Activated CD8-positive, alpha-beta memory T cell treated with anti-CD3 and anti-CD28 coated beads, Interleukin-2, amount 50 U/mL, for 4 hours (primary cell): ENCODE measurements around the gene PPP4R4.

ENCODE experiments used
- DNase-seq: peaks from one replicate; pipeline ENCODE4 v3.0.0-alpha.2; 2020

Gene PPP4R4, protein sequence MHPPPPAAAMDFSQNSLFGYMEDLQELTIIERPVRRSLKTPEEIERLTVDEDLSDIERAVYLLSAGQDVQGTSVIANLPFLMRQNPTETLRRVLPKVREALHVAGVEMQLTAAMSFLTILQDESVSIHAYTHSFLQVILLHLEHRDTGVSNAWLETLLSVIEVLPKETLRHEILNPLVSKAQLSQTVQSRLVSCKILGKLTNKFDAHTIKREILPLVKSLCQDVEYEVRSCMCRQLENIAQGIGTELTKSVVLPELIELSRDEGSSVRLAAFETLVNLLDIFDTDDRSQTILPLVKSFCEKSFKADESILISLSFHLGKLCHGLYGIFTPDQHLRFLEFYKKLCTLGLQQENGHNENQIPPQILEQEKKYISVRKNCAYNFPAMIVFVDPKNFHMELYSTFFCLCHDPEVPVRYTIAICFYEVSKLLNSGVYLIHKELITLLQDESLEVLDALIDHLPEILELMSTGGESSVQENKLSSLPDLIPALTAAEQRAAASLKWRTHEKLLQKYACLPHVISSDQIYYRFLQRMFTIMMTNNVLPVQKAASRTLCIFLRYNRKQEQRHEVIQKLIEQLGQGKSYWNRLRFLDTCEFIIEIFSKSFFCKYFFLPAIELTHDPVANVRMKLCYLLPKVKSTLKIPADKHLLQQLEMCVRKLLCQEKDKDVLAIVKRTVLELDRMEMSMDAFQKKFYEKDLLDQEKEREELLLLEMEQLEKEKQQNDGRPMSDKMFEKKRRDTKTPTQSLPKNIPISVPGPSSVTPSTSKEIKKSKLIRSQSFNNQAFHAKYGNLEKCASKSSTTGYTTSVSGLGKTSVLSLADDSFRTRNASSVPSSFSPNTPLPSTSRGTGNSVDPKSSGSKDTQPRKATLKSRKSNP

DNA sequence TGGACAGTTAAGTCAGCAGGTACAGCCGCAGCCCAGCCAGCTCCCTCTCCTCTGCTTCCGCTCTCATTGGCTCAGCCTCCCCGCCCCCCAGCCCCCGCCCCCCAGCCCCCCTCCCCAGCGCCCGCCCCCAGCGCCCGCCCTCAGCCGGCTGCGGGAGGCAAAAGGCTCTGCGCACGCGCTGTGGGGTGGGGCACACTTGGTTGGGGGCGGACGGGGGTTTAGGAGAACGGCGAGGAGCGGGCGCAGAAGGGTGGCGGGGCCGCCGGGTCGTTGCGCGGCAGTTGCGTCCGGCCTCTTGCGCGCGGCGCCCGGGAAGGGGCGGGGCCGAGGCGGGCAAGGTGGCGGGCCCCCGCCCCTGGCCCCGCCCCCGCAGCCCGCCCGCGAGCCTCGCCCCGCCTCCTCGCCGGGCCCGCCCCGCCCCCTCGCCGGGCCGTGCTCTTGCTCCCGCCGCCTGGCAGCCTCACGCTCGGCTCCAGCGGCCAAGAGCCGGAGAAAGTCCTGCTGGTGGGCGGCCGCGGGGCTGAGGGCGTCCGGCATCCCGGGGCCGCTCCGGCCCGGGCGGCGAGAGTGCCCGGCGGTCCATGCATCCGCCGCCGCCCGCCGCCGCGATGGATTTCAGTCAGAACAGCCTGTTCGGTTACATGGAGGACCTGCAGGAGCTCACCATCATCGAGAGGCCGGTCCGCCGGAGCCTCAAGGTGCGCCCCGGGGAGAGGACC lies at the start of gene PPP4R4:
TSS of gene PPP4R4 (plus strand) at position 438 of the 719 bp plus-strand sequence. CDS start at position 582, 144 bp downstream.
- DNase-seq, result peak; percentile 81

DNA sequence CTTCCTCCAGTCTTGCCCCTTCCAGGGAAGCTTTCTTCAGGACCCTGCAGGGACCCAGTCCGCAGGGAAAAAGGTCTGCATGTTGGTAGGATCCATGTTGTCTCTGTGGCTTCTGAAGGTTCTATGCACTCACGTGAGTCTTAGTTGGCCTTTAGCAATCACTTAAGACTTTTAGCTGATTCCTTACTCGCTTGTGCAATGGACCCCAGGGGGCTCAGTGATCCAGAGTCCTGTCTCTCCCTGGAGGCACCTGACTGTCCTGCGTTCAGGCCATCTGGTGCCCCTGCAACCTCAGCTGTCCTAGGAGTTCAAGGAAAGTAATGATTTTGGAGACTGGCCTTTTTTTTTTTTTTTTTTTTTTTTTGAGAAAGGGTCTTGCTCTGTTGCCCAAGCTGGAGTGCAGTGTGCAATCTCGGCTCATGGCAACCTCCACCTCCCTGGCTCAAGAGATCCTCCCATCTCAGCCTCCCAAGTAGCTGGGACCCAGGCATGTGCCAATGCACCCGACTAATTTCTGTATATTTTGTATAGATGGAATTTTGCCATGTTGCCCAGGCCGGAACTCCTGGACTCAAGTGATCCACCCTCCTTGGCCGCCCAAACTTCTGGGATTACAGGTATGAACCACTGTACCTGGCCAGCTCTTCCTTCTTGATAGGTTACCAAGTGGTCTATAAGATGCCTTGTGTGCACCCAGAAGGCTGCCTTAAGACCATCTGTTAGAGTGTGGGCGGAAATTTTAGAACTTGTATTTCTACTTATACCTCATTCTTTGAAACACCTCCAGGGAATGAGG lies 49.3 kb upstream of the PPP4R4 start:
- DNase-seq, result no peak

DNA sequence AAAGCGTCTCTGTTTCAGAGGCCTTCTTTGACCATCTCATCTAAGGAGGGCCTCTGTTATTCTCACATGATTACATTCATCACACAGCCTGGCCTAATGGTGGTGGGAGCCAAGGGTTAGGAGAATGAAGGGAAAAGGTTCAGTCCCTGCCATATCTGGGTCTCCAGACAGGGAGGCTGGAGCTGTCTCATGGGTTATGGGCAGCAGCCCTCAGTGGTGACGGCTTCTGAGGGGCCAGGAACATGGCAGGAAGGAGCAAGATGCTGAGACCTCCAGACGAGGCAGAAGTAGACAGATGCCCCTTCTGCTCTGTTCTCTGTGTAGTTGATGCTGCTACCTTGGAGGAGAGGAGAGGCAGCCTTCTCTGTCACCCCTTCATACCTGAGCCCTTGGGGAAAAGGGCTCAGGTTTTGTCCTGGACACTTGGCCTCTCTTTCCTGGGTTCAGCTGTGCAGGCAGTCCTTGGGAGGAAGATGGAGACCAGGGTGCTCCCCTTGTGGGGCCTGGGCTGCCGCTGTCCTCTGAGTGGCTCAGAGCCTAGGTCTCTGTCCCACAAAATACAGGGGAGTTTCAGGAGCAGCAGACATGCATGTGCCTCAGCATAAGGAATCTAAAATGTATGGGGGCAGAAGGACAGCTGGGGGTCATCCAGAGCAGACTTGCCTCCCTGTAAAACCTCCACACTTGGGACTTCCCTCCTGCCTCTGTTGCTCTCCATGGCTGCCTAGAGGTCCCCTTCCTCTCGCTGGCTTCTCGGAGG lies 48.3 kb upstream of the PPP4R4 start:
- no peak for DNase-seq

DNA sequence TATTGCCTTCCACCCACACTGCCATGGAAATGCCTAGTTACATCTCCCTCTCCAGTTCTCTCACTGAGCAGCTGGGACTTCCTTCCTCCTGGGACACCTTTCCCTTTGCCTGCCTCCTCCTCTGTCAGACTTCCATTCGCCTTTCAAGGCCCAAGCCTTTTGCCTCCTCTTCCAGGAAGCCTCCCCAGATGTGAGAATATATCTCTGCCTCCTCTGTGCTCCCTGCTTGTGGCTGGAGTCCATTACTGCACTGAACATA lies 47.8 kb upstream of the PPP4R4 start:
- no peak for DNase-seq

DNA sequence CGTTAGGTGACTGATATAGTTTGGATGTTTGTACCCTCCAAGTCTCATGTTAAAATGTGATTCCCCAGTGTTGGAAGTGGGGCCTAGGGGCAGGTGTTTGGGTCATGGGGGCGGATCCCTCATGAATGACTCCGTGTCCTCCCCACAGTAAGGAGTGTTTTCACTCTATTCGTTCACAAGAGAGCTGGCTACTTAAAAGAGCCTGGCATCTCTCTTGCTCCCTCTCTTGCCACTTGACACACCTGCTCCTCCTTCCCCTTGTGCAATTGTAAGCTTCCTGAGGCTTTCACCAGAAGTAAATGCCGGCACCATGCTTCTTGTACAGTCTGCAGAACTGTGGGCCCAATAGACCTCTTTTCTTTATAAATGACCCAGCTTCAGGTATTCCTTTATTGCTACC lies 47.3 kb upstream of the PPP4R4 start:
- DNase-seq, result no peak

DNA sequence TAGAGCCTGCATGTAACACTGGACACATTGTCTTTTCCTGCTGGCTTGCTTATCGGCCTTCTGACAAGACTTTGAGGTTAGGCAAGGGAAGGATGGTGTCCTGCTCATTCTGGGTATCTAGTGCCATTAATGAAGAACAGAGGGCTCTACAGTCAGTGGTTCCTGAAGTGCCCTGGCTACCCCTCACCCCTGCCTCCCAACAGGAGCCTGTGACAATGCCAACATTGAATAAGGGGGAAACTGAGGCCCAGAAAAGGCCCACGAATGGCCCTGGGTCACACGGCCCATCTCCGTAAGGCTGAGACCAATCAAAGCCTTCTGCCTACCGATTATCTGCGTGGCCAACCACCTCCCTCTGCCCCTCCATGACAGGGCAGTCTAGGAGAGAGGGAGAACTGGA lies 46.8 kb upstream of the PPP4R4 start:
- no peak for DNase-seq

DNA sequence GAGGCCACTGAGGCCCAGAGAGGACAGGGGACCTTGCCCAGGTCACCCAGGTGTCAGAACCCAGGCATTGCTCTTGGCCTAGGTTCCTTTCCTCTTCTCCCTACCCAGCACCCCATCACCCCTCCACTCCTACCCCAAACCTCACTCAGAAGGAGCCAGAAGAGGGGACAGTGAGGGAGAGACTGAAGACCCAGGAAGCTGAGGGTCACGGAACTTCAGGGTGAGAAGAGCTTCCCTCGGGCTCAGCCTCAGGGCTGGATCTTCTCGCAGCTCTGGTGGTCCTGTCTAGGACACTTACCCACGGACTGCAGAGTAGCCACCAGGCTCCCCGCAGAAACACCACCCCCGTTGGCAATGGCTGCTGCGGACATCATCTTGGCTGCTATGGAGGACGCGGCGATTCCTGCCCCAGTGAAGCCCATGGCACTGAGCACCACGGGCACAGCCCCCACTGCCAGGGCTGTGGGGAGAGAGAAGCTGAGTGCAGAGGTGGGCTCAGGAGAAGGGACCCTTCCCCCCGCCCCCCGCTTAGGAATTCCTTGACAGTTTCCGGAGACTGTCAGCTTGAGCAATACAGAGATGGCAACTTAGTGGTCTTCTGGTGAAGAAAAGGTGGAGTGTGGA lies 45.8 kb upstream of the PPP4R4 start:
- no peak for DNase-seq

DNA sequence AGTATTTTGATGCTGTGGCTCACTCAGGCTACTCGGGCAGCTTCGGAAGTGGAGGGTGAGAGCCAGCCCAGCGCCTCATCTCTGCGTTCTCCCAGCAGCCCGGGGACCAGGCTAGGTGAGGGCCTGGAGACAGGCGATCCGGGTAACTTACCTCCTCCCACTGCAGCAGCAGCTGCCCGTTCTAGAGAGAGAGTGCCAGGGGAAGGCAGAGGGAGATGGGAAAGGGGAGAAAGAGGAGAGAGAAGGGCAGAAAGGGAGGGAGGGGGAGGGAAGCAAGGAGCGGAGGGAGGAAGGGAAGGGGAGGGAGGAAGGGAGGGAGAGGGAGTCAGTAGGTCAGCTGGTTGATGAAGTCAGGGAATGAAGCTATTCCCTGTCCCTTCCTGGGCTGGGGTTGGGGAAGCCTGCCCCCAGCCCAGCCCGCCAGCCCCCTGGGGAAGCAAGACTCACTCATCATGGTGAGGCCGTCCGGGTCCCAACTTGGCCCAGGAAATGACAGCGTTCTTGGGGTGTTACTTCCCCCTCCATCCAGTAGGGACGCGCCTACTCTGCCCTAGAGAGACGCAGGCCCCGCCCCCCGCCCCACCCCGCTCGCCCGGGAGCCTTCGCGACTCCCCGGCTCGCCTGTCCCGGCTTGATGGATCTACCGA lies 44.9 kb upstream of the PPP4R4 start, which contains the start of gene IFI27L2:
TSS of gene IFI27L2 (minus strand) at position 494 of the 647 bp plus-strand sequence. CDS start at position 454, 40 bp downstream.
- DNase-seq, result peak; percentile 53

DNA sequence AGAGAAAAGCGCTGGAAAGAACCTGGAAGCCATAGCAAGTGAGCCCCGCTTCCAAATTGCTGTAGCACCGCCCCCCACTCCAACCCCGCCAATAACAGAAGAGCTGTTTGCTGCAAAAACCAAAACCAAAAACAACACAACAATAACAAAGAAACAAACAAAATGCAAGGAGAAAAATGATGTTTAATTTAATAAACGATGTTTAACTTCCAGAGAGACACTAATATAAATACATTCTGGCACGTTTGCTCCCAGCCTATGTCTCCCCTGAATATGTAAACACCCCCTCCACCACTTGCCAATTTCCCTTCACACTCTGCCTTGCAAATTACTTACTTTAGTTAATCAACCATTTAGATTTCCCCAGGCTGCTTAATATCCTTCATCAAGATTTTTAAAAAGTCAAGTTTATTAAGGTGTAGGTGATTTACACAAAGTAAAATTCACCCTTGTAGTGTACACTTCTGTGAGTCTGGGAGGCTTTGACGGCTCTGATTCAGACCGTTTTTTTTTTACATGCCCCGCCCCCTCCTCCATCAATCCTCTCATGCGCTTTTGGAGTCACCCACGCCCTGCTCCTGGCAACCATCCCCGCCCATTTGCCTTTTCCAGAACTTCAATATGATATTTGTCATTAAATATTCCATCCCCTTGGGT lies 44.2 kb upstream of the PPP4R4 start:
- DNase-seq, result no peak

DNA sequence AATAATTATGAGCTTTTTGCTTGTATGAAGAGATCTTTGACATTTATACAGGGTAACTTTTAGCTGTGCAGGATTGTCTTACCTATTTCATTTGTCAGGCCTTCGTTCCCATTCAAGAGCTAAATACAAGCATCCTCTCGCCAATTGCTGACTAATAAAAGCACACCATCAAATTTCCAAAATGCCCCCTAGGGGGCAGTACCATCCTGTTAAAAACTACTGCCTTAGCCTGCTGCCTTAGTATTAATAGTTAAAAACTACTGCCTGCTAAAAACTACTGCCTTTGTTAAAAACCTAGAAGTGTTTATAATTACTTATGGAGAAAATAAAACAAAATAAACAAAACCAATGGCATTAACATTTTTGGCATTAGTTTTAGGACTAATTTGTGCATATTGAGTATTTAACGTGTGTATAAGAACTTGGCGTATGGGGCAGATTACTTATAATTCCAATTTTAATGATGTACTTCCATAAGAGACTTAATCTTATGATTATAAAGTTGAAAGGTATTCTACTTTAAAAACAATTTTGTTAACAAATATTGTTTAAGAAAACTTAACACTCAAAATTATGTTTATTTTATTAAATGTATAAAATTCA lies 41.7 kb upstream of the PPP4R4 start:
- peak; percentile 57 for DNase-seq

DNA sequence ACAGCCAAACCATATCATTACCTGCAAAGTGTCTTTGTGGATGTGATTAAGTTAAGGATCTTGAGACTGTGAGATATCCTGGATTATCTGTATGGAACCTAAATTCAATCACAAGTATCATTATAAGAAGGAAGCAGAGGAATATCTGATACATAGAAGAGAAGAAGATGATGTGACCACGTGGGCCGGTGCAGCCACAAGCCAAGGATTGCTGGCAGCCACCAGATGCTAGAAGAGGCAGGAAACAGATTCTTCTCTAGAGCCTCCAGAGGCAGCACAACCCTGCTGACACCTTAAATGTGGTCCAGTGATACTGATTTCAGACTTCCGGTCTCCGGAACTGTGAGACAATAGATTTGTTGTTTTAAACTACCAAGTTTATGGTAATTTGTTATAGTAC lies 38.6 kb upstream of the PPP4R4 start:
- no peak for DNase-seq

DNA sequence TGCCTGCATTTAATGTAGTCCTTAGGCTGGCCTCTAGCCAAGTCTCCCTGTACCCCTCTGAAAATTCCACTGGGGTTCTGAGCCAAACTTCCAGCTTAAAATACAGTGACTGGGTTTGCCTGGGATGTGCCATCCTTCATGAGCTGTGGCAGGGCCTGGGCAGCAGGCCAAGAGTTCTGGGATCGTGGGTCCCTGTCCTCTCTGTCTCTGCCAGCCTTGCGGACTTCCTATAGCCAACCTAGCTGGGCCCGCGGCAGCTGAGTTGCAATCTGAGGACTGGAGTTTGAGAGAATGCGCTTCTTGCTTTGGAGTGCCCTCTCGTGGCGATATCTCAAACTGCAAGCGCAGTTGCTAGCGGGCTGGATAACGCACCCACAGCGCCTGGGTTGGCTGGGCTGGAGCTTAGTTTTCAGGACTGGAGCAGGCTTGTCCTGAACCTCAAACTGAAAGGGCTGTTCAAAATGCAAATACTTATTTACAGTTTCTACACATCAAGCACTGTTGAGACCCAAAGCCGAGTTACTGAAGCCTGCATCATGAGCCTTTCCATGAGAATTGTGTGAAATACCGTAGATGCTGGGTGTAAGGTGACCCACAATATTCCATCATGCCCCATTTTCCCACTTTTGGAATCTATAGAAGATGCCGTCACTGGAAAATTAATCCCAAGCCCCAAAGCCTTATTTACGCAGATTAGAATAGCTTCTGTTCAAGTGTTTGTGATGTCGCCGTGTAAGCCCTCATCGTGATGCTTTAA lies 37.4 kb upstream of the PPP4R4 start:
- DNase-seq, result peak; percentile 86

DNA sequence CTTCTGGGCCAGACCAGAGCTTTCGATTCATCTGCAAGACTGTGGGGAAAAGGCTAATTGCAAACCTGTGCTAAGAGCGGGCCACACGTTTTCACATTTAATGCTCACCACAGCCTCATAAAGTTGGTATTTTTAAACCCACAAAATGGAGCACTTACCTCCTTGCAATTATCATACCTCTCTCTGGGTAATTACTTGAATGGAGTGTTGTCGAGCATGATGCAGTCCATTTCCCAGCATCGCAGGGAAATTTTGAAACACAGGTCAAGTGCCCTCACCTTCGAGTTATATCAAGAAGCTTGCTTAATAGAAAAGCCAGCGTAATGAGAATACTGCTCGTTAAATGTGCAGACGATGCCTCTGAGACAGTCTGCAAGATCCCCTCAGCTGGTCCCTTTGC lies 35.9 kb upstream of the PPP4R4 start:
- DNase-seq, result no peak

DNA sequence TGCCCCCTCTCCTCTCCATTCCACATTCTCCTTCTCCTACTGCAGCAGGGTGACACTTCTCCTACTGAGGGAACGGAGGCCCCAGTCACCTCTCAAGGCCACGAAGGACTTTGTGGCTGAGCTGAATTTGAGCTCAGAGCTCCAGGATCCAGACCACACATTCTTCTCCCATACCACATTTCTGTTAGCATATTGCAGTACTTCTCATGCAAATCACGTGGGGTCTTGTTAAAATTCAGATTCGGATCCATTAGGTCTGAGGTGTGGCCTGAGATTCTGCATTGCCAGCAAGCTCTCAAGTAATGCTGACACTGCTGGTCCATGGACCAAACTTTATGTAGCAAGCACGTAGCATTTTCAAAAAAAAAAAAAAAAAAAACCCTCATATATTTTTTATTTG lies 35.1 kb upstream of the PPP4R4 start:
- no peak for DNase-seq

DNA sequence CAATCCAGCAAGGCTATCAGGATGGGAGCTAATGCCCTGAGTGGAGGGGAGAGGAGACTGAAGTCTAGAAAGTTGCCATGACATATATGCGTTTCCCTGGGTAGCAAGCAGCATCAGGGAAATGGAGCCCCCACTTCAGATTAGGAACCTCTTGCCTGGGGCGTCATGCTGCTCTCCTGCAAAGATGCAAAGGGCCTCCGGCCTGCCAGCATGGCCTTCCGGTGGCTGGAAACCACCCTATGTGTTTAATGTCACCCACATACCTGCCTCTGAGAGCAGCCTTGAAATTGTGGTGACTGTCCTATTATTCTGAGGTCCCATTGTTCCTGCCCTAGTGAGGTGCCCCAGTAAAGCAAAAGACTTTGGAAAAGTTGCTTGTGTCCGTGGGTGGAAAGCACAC lies 34.7 kb upstream of the PPP4R4 start:
- DNase-seq, result no peak

DNA sequence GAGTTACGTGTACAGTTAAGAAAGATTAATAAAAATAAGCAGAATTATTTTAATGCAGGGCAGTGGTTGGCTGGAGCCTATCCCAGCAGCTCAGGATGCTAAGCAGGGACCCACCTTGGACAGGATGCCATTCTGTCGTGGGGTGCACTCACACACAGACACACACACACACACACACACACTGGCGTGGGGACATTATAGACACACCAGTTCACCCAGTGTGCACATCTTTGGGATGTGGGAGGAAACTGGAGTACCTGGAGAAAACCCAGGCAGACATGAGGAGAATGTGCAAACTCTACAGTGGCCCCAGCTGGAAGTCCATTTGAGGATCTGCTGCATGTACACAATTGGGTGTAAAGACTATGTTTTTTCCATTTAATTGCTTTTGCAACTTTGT lies 31.9 kb upstream of the PPP4R4 start:
- no peak for DNase-seq

DNA sequence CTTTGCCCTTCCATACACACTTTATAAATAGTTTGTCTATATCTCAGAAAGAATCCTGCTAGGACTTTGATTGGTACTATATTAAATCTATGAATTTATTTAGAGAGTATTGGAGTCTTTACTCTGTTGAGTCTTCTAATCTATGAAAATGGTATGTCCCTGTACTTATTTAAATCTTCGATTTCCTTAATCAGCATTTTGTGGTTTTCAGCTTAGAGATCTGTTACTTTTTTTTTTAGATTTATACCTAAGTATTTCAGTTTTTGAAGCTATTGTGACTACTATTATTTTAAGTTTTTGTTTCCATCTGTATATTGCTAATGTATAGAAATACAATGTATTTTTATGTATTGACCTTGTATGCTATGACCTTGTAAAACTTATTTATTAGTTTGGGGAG lies 31.3 kb upstream of the PPP4R4 start:
- DNase-seq, result no peak

DNA sequence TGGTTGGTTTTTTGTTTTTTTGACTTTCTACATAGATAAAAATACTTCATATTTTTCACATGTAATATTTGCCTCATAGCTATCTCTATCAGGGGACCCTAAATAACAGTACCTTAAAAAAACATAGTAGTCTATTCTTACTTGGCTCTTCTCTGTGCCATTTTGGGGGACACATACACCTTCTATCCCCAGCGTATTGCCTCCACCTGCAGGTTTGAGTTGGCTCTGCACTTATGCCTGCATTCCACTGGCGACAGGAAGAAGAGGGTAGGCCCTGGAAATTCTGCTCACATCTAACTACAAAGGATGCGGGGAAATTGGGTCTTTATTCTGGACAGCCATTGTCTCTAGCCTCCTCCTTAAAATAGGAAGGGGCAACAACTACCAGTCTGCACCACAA lies 30.9 kb upstream of the PPP4R4 start:
- DNase-seq, result no peak

DNA sequence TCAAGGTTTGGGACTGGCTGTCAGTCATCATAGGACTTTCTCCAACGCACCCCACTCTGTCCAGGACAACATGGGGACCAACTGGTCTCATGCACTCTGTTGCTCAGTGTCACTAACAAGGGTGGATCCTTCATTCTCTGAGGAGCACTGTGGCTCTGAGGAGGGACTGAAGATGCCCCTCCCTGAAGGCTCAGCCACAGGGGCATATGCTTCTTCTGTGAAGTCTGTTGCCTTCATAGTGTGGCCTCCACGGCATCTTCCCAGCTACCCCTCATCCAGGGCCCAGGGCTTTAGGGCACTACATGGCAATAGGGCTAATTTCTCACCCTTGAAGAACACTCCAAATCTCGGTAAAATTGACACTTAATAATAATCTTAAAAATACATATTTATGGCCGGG lies 30.4 kb upstream of the PPP4R4 start:
- DNase-seq, result no peak
